ENCODE data around the gene RAB6B. TPM values are rescaled to one million over a fixed set of nuclear protein-coding genes. Genes with fewer than 3 reads are reported as not detected.

RAB6B gene
- total and polyA plus RNA-seq, 8 donors: 1.6 to 9.2 (median 3.9) TPM

DNA sequence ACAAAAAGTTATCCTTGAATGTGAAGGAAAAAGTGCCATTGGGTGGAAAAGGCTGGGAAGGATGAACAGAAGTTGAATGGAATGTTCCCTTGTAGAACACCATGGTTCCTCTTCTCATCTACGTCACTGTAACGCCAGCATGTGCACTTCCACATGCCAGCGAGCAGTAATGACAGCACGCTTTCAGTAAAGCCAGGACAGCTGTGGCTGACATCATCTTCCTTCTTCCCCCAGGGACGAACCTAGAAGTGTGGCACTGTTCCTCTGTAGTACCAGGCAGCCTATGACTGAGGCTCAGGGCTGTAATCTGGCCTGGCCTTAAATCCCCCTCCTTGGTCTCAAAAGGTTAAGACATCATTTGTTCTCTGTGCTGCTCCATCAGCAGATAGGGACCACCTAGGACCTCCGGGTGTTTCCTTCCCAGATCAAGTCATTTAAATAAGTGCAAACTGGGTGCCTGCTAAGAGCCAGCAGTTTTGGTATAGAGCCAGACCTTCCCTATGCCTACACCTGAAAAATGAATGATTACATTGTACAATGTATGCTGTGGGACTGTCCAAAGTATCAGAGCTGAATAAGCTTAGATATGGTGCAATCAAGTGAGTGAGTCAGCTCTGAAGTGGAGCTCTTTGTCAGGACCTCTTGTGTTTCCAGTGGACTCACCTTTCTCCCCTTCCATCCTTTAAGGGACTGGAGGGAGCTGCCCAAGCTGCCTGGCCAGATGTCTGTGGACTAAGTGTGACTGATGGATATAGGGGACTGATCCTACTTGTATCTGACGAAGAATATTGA, 95.7 kb downstream of the RAB6B start:
- TF ChIP-seq, protein P1, sequence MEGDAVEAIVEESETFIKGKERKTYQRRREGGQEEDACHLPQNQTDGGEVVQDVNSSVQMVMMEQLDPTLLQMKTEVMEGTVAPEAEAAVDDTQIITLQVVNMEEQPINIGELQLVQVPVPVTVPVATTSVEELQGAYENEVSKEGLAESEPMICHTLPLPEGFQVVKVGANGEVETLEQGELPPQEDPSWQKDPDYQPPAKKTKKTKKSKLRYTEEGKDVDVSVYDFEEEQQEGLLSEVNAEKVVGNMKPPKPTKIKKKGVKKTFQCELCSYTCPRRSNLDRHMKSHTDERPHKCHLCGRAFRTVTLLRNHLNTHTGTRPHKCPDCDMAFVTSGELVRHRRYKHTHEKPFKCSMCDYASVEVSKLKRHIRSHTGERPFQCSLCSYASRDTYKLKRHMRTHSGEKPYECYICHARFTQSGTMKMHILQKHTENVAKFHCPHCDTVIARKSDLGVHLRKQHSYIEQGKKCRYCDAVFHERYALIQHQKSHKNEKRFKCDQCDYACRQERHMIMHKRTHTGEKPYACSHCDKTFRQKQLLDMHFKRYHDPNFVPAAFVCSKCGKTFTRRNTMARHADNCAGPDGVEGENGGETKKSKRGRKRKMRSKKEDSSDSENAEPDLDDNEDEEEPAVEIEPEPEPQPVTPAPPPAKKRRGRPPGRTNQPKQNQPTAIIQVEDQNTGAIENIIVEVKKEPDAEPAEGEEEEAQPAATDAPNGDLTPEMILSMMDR (IDR thresholded peaks at IDR 0.05): no peak
- DNase-seq (no peak), ATAC-seq (peak in 2 of 4 donors; percentile 26 to 60), FAIRE-seq (no peak)
- intact Hi-C loops (cut with DNase I): no loop called here
- Histone ChIP-seq H3K4me1 (no peaks in the 10 kb centered on the region), H3K4me3 (no peak overlapping the region), H3K9me3 (no peaks in the 10 kb centered on the region), H3K27ac (no peak overlapping the region), H3K36me3 (no peaks in the 10 kb centered on the region), H3K27me3 (no peaks in the 10 kb centered on the region)
- 62 to 75% methylated on average over 7 of the region's 7 CpGs for WGBS, 2 donors

DNA sequence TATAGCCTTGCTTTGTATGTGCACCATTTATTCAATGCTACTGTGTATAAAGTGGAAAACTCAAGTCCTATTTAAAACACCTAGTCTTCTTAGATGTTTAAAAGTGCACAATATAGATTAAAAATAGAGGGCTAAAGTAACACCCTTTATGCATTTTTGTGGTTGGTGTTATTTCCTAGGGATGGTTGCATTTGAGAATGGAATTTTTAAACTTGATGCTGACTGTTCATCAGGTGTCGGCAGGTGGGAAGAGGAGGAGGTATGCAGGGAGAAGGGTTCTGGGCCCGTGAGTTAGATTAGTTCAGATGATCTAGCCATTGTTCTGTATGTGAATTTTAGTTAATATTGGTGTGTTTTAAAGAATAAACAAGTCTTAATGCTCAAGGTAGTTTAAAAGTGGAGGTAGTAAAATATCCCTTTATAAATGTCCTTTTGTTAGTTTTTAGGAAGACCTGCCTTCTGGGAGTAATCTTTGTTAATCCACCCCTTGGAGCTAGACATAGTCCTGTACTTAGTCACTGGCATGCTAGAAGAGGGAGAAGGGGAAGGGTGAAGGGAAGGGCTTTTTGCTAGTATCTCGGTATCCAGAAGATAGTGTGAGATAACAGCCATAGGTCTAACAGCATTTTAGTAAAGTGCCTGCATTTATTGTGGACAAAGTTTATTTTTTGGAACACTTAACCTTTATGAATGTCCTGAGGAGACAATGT, 98.1 kb downstream of the RAB6B start:
- Histone ChIP-seq H3K4me3 (no peak overlapping the region), H3K27ac (no peak overlapping the region), H3K4me1 (no peaks in the 10 kb centered on the region), H3K36me3 (no peaks in the 10 kb centered on the region), H3K27me3 (no peaks in the 10 kb centered on the region), H3K9me3 (no peaks in the 10 kb centered on the region)
- no peak for FAIRE-seq
- TF ChIP-seq, protein P1 (IDR thresholded peaks at IDR 0.05): no peak
- ATAC-seq: no peak
- intact Hi-C loops (cut with DNase I): no loop called here
- 75 to 82% methylated on average over 3 of the region's 3 CpGs for WGBS, 2 donors
- no peak for DNase-seq

DNA sequence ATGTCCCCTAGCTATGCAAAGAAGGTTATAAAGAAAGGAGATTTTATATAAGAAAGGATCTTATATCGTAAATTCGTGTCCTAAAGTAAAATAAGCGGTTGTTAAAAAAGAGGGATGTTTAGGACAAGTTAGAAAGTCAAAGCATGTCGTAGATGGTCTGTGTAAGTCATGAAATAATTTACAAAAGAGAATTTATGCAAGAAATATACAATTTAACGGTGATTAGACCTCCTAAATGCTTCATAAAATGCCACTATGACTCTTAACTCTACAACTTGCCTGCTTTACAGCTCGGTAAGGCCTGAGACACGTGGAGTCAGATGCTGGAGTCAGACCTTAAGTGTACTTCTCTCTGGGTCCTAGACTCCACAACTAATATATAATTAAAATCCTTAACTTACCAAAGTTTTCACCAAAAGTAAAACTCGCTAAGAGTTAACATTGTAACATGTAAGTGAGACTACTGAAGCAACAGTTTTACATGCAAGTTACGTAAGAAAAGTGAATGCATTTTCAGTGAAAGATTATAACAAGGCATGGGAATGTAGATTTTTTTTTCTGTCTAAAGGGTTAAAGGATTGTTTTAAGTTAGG, 103.4 kb downstream of the RAB6B start:
- H3K9me3 ChIP-seq: peaks cover 0 to 3% (median 0%) of the 10 kb centered on the region in 4 donors
- H3K27ac ChIP-seq: no peak overlapping the region
- ATAC-seq (no peak), FAIRE-seq (no peak), DNase-seq (no peak)
- intact Hi-C loops (cut with DNase I): no loop called here
- TF ChIP-seq, protein P1 (IDR thresholded peaks at IDR 0.05): no peak
- H3K4me1 ChIP-seq: no peaks in the 10 kb centered on the region
- no peak overlapping the region for H3K4me3 ChIP-seq
- 53 to 55% methylated on average over 9 of the region's 9 CpGs for WGBS, 2 donors
- H3K36me3 ChIP-seq: no peaks in the 10 kb centered on the region
- no peaks in the 10 kb centered on the region for H3K27me3 ChIP-seq

DNA sequence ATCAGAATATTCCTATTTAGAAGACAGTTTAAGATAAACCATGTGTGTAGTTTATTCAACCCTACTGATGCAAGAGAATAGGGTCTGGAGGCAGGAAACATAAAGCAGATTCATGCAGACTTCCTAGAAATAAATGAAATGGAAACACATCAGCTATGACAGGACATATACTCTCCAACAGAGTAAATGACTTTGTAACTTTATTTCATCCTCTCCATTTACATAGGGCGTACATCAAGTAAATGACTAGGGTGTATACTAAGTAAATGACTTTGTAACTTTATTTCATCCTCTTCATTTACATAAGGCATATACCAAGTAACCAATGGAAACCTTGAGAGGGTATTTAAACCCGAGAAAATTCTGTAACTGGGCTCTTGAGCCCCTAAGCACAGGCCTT, 107.7 kb downstream of the RAB6B start:
- no peak overlapping the region for H3K27ac ChIP-seq
- H3K9me3 ChIP-seq: peaks cover 0 to 3% (median 0%) of the 10 kb centered on the region in 4 donors
- H3K4me1 ChIP-seq: no peaks in the 10 kb centered on the region
- FAIRE-seq (no peak), DNase-seq (no peak), ATAC-seq (no peak)
- H3K36me3 ChIP-seq: no peaks in the 10 kb centered on the region
- H3K4me3 ChIP-seq: no peak overlapping the region
- WGBS, 2 donors: 61 to 70% methylated on average over 2 of the region's 2 CpGs
- no peaks in the 10 kb centered on the region for H3K27me3 ChIP-seq
- TF ChIP-seq, protein P1 (IDR thresholded peaks at IDR 0.05): no peak
- intact Hi-C loops (cut with DNase I): no loop called here
